KG1 (cell line): ENCODE results near the gene IDNK.

Experiments used
- DNase-seq: peaks from one replicate; lab custom pipeline; 2025; lab: John Stamatoyannopoulos, UW

Gene IDNK

DNA sequence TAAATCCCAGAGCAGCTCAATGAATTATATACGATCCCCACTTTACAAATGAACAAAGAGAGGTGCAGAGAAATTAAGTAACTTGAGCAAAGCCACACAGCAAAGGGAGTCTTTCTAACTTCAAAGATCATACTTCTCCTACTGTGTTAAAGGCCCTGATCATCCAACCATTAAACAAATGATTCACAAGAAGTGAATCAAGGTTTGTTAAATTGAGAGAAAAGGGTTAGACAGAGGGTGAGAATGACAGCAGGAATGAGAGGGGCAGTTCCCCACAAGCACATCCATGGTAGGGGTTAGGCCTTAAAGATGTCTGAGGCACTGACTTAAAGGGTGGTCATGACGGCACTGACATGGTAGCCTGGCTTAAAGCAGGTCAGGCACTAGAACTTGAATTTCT lies 10.7 kb downstream of the IDNK start:
- DNase-seq: no peak

DNA sequence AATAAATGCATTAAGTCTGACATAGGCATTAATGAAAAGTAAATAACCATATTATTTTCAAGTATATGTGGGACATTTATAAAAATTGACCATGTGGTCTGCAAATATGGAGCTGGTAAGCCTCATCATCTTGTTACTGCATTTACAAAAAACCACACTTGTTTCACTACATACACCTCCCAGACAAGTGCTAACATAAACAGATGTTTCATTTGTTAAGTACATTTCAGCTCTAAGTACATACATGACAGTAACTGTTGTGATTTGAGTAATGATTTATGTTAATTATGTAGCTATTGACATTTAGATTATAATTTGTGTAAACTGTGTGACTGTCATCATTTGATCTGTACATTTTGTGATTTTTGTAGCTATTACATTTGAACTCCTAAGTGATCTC lies 13.9 kb downstream of the IDNK start:
- DNase-seq: no peak

DNA sequence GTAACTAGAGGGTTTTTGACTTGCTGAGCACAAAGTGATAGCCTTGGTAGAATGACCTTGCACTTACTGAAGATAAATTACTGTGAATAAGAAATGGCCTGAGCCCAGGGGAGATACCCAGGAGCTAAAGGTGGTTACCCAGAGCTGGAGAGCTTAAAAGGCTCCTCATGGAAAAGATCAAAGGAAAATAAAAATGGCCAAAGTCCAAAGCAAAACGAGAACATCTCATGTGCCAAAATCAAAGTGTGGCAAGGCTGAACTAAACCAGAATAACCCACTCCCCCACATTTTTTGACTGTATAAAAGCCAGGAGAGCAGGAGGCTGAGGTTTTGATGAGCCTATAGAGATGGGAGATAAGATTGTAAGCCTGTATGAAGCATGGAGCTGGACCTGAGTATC lies 14.4 kb downstream of the IDNK start:
- DNase-seq: no peak

DNA sequence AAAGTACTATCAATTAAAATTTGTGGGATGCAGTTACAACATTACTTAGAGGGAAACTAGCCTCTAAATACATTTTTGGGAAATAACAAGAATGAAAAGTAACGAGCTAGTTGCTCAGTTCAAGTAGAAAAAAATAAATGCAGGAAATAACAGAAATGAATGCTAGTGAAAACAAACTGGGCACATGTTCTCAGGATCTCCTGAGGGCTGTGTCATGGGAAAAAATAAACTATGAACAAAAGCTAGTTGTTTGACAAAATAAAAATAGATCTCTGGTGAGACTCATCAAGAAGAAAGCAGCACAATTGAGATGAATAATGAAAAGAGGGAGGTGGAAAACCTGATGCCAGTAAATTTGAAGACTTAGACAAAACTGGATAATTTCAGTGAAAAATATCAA lies 16.3 kb downstream of the IDNK start:
- no peak for DNase-seq

DNA sequence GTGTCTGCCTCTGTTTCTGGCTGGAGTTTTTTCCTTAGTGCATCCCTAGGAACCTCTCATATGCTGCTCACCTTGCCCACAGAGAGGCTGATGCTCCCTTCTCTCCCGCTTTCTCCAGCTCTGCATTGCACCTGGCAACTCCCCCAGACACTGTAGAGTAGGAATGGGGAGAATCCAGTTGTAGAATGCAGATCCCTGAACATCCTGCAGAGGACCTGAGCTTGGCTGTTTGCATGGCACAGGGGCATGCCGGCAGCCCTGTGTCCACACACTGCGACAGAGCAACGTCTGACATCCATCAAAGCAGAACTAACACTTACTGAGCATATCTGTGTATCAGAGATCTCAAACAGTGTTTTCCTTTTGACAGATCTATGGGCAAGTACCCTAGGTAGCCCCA lies 19.9 kb downstream of the IDNK start:
- no peak for DNase-seq

DNA sequence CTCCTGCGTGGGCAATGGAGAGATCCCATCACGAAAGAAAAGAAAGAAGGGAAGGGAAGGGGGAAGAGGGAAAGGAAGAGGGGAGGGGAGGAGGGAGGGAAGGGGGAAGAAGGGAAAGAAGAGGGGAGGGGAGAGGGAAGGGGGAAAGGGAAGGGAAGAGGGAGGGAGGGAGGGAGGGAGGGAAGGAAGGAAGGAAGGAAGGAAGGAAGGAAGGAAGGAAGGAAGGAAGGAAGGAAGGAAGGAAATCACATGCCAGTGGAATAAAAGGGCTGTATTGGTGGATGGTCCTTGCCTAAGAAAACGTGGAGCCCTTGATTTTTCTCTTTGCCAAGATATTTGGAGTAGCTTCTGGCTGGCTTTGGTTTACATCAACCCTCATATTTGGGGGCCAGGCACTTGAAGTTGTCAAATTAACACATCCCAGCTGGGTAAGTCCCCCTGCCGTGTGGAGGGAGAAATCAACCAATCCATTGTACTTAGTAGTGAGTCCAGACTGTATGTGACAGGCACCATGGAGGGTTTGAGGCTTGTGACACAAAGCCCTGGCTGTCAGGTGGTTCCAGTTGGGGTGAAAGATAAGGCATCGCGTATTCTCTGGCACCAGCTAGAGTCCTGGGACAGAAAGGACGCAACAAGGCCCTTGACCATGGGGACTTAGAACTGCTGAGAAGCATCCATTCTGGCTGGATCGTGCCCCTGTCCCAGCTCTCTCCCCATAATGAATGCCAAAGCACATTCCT lies 23.7 kb downstream of the IDNK start:
- DNase-seq: no peak

DNA sequence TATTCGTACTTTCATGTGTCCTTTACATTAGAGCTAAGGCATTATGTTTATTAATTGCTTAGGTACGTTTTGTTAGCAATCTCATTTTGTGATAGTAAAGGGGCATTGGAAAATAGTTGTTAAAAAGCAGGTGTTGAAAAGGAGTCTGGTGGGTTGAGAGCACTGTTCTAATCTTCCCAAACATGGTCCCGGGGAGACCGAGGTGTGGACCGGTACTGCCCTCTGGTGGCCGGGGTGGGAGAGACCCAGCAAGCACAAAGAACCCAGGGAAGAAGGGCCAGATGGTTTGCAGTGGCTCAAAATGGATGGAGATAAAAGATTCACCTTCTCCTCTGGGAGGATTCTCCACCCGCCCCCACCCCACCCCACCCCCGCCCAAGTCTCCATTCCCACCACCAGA lies 26.1 kb downstream of the IDNK start:
- peak; percentile 11 for DNase-seq

DNA sequence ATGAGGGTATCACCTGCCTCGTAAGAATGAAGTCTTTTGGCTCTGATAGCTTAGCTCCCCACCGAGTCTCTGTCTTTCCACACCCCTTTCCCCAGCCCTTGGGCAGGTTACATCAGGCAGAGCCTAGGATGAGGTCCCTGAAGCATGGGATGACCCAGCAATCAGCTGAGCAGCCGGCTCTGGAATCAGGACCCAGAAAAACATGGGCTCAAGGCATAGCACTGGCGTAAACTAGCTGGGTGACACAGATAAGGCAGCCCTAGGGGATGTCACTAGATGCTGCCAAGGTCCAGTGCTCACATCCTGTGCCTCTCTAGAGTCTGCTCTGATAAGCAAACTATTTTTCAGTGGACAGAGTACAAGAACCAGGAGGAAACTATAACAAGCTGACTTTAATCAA lies 26.6 kb downstream of the IDNK start:
- no peak for DNase-seq

DNA sequence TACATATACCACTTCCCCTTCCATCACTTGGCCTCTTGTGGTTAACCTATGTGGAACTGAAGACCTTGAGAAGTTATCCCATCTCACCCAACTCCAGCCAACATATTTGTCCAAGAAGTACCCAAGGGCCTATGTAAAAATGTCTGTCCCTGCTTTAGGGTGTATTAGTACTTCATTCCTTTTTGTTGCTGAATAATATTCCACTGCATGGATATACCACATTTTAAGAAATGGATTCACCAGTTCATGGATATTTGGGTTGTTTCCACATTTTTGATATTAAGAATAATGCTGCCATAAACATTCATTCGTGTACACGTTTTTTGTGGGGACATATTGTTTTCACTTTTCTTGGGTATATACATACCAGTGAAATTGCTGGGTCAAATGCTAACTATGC lies 28.6 kb downstream of the IDNK start:
- DNase-seq: no peak

DNA sequence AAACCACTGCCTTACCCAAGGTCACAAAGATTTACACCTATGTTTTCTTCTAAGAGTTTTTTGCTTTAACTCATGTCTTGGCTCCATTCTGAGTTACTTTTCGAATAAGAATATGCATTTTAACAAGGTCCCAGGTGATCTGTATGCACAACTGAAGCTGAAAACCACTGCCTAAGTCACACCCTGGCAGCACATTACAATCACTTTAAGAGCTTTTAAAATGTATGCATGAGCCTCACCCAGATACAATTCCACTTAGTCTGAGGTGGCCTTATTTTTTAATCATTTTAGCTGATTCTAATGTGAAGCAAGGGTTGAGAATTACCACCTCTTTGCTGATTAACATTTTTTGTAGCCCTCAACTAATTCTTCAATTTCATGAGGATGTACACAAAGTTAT lies 29.5 kb downstream of the IDNK start:
- DNase-seq: no peak

DNA sequence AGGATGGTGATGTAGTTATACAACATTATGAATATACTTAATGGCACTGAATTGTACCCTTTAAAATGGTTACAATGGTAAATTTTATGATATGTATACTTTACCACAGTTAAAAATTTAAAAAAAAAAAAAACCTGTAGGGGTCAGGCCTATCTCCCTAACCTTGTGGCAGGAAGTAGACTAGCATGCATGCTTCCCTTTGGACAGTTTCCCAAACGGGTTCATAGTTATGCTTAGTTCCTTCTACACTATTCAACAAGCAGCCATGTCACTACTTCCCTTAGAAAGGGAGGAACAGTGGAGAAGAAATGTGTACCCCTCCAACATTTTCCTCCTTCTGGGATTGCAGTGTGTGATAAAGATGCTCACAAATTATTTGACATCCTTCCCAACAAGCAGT lies 32.5 kb downstream of the IDNK start:
- DNase-seq: no peak

DNA sequence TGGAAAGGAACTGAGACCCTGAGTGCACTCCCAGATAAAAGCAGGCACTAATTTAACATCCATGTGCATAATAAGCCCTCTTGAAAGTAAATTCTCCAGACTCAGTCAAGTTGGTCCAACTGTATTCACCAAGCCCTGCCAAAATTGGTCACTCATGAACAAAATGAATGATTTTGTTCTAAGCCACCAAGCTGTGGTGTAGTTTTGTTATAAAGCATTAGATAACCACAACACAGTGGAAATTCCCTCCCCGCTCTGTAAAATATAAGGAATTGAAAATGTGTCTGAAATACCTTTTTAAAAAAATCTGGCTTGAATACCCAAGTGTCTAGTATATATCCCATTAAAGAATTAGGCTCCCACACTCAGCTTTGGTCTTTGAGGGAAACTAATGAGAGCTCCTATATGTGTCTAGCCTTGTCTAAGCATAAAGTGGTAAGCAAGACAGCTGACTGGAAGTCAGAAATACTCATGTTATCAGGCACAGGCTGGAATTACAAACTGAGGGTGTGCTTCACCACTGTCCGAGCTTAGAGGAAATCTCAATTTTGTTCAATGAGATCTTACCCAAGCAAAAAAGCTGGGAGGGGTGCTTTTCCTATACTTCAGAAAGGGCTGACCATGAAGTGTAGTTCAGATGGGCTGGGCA lies 33.2 kb downstream of the IDNK start:
- DNase-seq: no peak

DNA sequence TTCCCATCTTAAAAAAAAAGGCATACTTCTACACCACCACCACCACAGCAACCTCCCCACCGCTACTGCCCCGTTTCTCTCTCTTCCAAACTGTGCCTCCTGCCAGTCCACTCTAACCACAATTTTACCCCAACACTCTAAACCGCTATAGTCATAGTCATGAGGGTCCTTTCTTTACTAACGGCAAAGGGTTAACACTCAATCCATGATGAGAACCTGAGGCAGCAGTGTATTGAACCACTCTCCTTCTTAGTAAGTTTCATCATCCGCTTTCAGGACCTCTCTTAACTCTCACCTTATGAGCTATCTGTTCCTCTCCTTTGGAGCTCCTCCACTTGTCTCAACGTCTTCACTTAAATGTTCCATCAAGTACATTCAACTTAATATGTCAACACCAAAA lies 34.0 kb downstream of the IDNK start:
- DNase-seq: no peak

DNA sequence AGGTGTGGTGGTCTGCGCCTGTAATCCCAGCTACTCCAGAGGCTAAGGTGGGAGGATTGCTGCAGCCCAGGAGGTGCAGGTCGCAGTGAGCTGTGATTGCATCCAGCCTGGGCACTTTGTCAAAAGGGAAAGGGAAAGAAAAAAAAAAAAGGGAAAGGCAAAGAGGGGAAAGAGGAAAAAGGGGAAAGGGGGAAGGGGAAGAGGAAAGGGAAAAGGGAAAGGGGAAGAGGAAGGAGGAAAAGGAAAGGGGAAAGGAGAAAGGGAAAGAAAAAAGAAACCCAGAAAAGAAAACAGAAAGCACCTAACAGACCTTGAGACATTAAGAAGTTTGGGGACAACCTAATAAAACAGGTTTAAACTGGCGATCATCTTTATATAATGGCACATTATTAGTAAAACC lies 40.0 kb downstream of the IDNK start:
- DNase-seq: no peak

DNA sequence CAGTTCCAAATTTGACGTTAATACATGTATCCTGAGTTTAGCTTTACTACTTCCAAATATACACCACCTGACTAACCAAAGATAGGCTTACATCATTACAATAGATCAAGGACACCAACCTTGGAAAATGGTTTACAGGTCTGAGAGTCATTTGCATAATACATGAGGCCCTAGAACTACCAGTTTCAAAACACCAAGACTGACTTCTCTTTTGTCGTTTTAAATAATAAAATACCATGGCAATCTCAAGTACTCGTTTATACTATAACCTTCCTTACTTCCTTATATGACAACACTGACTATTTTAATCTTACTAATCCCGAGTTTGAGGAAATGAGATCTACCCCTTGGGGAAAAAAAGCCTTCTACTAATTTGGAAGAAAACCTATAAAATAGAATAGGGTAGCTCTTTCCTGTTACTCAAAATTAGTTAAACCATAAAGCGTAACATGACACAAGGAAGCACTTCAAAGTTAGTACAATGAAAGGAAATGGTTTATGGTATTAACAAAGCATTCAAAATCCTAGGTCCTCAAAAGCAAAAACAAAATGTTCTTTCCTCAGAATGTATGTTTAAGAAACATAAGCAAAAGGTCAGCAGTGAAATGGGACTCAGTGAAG lies 42.7 kb downstream of the IDNK start:
- no peak for DNase-seq

DNA sequence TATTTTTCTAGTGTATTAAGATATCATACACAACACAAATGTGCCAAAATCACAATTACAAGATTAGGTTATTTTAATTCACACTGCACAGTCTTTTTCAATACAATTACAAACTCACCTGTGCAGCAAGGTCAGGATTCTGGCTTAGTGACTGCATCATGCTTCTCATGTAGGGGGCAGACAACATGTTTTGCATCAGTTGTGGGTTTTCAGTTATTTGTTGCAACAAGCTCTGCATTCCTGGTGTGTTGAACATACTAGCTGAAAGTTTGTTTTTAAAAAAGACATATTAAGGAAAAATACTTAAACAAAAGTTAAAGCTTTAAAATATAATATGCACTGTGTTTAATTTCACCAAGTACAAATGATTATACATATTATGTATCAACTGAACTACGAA lies 46.1 kb downstream of the IDNK start:
- no peak for DNase-seq

DNA sequence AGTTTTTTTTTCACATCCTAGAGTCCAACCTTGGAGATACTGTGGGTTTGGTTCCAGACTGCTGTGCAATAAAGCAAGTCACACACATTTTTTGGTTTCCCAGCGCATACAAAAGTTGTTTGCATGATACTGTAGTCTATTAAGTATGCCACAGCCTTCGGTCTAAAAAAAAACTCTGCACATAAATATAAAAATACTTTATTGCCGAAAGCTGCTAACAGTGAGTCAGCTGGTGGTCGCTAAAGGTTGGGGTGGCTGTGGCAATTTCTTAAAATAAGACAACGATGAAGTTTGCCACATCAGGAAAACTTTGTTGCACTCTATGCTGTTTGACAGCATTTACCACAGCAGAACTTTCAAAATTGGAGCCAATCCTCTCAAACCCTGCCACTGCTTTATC lies 47.4 kb downstream of the IDNK start:
- no peak for DNase-seq

DNA sequence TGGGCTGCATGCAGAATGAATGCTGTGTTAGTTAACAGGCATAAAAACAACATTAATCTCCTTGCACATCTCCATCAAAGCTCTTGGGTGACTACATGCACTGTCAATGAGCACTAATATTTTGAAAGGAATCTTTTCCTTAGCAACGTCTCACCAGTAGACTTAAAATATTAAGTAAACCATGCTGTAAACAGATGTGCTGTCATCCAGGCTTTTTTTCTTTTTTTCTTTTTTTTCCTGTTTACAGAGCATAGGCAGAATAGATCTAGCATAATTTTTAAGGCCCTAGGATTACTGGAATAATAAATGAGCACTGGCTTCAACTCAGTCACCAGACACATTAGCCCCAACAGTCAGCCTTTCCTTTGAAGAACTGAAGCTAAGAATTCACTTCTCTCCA lies 48.5 kb downstream of the IDNK start:
- DNase-seq: no peak

DNA sequence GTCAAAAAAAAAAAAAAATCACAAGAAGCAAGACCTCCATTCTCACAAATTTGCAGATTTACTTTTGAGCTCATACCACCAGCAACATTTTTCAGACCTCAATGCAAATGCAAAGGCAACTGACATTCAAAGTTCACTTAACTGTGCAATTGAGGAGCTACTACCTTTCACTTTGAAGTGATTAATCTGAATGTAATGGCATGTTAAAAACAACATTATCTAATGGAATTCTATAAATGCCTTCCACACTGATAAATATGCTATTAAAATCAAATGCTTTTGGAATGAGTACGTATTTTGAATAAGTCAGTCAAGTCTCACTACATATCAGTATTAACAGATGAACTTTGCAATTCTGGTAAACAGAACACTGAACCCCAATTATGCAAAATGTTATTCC lies 52.5 kb downstream of the IDNK start:
- DNase-seq: no peak

DNA sequence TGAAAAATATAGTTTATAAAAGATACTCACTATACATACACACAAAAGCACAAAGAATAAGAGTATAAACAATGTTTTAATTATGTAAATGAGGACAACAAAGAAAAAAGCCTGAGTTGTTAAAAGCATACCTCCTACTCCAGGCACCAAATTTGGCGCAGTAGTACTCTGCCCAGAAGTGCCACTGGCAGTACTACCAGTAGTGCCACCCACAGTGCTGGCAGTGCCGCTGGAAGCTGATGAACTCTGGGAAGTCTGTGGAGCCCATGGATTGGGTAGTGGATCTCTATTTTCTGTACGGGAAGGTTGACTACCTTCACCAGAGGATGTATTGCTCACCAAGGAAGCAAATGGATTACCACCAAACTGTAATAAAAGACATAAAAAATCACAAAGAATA lies 54.7 kb downstream of the IDNK start:
- DNase-seq: no peak

DNA sequence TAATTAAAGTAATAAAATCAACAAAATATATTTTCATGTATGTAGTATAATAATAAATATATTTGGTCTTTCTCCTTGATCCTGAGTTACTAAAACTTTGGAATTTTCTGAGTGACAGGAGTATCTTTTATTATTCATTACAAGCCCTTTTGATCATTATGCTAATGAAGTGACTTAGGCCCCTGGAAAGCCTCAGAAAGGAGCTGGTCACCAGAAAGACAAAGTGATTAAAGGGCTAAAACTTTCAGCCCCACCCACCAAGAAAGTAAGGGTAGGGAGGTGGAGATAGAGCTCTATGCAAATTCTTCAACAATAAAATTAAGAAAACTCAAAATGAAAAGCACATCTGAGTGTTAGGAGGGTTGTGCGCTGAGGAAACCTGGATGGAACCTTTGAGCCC lies 57.3 kb downstream of the IDNK start:
- no peak for DNase-seq

DNA sequence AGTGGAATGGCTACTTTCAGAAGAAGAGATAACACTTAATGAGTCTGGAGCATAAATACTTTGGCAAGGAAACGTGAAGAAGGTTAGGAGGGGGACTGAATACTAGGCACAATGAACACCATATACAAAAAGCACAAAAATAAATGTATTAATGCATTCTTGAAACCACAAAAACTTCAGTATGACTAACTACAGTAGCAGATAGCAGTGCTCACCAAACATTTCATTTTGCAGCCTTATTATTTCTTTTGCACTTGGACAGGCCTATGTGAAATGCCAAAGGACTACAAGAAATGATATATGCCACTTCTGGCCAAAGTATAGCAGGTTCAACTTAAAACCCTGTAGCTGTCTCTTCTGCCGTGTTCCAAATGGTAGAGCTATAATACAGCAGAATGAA lies 58.5 kb downstream of the IDNK start:
- DNase-seq: no peak

DNA sequence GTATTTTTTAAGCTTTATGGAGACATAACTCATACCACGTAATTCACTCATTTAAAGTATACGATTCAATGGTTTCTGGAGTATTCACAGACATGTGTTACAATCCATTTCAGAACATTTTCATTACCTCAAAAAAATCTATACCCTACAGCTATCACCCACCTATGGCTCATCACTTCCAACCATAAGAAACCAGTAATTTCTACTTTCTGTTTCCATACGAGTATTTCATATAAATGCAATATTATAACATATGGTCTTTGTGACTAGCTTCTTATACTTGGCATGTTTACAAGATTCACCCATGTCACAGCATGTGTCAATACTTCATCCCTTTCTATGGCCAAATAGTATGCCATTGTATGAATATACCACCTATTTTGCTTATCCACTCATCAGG lies 66.0 kb downstream of the IDNK start:
- no peak for DNase-seq

DNA sequence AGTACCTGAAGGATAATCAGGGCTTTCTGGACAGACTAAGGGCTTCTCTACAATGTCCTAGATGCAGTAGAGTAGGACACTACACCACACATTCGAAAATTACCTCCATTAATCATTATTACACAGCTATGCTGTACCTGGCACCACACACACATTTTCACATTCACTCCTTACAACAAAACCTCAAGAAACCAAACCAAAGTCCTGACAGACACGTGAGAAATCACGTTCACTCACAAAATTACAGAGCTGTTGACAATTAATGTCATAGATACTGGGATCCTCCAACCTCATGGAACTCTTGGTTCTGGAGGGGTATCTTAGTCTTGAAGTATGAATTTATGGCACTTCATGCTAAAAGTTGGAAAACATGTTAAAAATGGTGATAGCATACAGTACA lies 68.5 kb downstream of the IDNK start:
- DNase-seq: no peak
